Tibial nerve (tissue), 4 donors: ENCODE measurements around the gene TMEM271.

Experiments
- EP300 ChIP-seq, 2 donors: sonication (generic); formaldehyde crosslinking; IDR thresholded peaks; one replicate each; pipeline ENCODE4 v1.6.1; 2017; ENCODE audit warnings: antibody characterized with exemption in 2 of 2, mild to moderate bottlenecking in 1 of 2
- POLR2A ChIP-seq, 2 donors: fragments of 450-650 bp; IDR thresholded peaks; one replicate each; pipeline ENCODE4 v1.6.1; 2017; ENCODE audit warnings: antibody characterized with exemption in 2 of 2, mild to moderate bottlenecking in 2 of 2, moderate library complexity in 2 of 2
- TF ChIP-seq, protein P1 (sequence below), 5 experiments: fragments of 200-600 bp in 3 of 5; fragments of 450-650 bp in 2 of 5; sonication (generic) in 3 of 5; IDR thresholded peaks; one replicate each; pipeline ENCODE4 v1.5.1; 2016 to 2019; ENCODE audit warnings: antibody characterized with exemption in 5 of 5, mild to moderate bottlenecking in 3 of 5, moderate library complexity in 2 of 5

DNA sequence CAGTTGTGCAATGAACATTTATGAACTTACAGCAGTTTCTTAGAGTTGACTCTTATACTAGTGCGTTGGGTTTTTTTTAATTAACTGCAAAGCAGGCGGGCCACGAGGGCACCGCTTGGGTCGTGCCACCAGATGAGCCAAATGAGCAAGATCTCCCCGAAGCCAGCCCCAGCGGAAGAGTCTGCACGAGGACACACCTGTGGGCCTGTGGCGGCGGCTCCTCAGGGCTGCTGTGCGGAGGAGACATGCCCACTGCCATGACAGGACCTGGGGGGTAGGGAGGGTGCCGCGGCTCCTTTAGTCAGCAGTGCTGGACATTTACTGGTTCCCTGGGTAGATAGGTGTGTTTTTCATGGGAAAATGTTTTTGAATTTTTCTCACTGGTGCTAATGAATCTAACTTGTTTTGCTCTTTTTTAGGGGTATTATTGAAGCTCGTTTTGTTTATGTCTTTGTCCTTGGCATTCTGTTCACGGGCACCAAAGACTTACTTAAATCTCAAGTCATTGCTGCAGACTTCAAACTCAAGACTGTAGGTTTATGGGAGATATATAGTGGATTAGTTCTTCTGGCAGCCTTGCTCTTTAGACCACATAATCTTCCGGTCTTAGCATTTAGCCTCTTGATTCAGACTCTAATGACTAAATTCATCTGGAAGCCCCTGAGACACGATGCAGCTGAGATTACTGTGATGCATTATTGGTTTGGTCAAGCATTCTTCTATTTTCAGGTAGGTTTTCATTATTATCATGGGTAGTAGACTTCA, 45.9 kb downstream of the TMEM271 start:
- TF ChIP-seq, protein P1, sequence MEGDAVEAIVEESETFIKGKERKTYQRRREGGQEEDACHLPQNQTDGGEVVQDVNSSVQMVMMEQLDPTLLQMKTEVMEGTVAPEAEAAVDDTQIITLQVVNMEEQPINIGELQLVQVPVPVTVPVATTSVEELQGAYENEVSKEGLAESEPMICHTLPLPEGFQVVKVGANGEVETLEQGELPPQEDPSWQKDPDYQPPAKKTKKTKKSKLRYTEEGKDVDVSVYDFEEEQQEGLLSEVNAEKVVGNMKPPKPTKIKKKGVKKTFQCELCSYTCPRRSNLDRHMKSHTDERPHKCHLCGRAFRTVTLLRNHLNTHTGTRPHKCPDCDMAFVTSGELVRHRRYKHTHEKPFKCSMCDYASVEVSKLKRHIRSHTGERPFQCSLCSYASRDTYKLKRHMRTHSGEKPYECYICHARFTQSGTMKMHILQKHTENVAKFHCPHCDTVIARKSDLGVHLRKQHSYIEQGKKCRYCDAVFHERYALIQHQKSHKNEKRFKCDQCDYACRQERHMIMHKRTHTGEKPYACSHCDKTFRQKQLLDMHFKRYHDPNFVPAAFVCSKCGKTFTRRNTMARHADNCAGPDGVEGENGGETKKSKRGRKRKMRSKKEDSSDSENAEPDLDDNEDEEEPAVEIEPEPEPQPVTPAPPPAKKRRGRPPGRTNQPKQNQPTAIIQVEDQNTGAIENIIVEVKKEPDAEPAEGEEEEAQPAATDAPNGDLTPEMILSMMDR (IDR thresholded peaks at IDR 0.05) = no peak
- TF ChIP-seq POLR2A (IDR thresholded peaks at IDR 0.05) (no peak), EP300 (IDR thresholded peaks at IDR 0.05) (no peak)
